K562 (cell line): ENCODE data around the gene NEK1. TPM values are rescaled to one million over a fixed set of nuclear protein-coding genes. Genes with fewer than 3 reads are reported as not detected.
A peak's percentile ranks its signal among the peaks of the same experiment; 100 is the strongest.

Experiments used
- BCOR ChIP-seq: fragments of 450-650 bp; IDR thresholded peaks from 2 replicates; pipeline ENCODE4 v1.6.1; 2016
- CBX3 ChIP-seq, 2 experiments: IDR thresholded peaks; 1 replicate in 1 of 2; 2 replicates in 1 of 2; pipeline ENCODE4 v1.6.1; 2012; ENCODE audit warnings: inconsistent platforms in 2 of 2, low read length in 2 of 2, borderline replicate concordance in 1 of 2, control low read depth in 1 of 2
- CTBP1 ChIP-seq: fragments of 450-650 bp; IDR thresholded peaks from 2 replicates; pipeline ENCODE4 v1.6.1; 2016; ENCODE audit warnings: borderline replicate concordance
- EP300 ChIP-seq: IDR thresholded peaks from 2 replicates; pipeline ENCODE4 v1.6.1; 2012; ENCODE audit warnings: low read length, improper control_type of control experiment
- LARP7 ChIP-seq: fragments of 450-650 bp; IDR thresholded peaks from 2 replicates; pipeline ENCODE4 v1.6.1; 2016
- MLLT1 ChIP-seq, 2 experiments: fragments of 450-650 bp; IDR thresholded peaks; 2 replicates each; pipeline ENCODE4 v1.6.1; 2016
- MTA3 ChIP-seq: fragments of 450-650 bp; formaldehyde crosslinking; IDR thresholded peaks from 2 replicates; pipeline ENCODE4 v1.6.1; 2017; ENCODE audit warnings: mild to moderate bottlenecking, borderline replicate concordance
- NCOA6 ChIP-seq: fragments of 450-650 bp; IDR thresholded peaks from 2 replicates; pipeline ENCODE4 v1.6.1; 2017; ENCODE audit warnings: mild to moderate bottlenecking
- NONO ChIP-seq, 2 experiments: fragments of 200-400 bp in 1 of 2; fragments of 450-650 bp in 1 of 2; formaldehyde crosslinking in 1 of 2; IDR thresholded peaks; 2 replicates each; pipeline ENCODE4 v1.6.1; 2017; ENCODE audit warnings: low read depth in 2 of 2, mild to moderate bottlenecking in 2 of 2, moderate library complexity in 2 of 2, low read length in 1 of 2
- PHF20 ChIP-seq: fragments of 450-650 bp; IDR thresholded peaks from 2 replicates; pipeline ENCODE4 v1.6.1; 2018; ENCODE audit not compliant: partially characterized antibody
- POLR2A ChIP-seq: fragments of 450-650 bp; conservative IDR thresholded peaks from 2 replicates; pipeline ENCODE4 v1.6.1; 2016
- SAFB2 ChIP-seq: fragments of 200-400 bp; formaldehyde crosslinking; IDR thresholded peaks from 2 replicates; pipeline ENCODE4 v1.6.1; 2018; ENCODE audit warnings: borderline replicate concordance, low read length, low read depth, moderate library complexity; ENCODE audit not compliant: severe bottlenecking
- SNIP1 ChIP-seq: fragments of 450-650 bp; IDR thresholded peaks from 2 replicates; pipeline ENCODE4 v1.7.1; 2017; ENCODE audit warnings: low read depth, mild to moderate bottlenecking
- SUPT5H ChIP-seq: fragments of 450-650 bp; IDR thresholded peaks from 2 replicates; pipeline ENCODE4 v1.6.1; 2016
- TBP ChIP-seq: optimal IDR thresholded peaks from 2 replicates; pipeline ENCODE3; 2011; ENCODE audit warnings: low read depth, low read length, improper control_type of control experiment
- TCF7L2 ChIP-seq: fragments of 150-350 bp; IDR thresholded peaks from 2 replicates; pipeline ENCODE4 v1.6.1; 2016; ENCODE audit warnings: low read depth, mild to moderate bottlenecking, low read length, moderate library complexity
- ZBTB34 ChIP-seq: fragments of 250-450 bp; sonication (Bioruptor Pico); IDR thresholded peaks from 2 replicates; pipeline ENCODE4 v1.8.0; 2021; ENCODE audit warnings: mild to moderate bottlenecking, moderate library complexity
- ZBTB5 ChIP-seq: fragments of 450-650 bp; IDR thresholded peaks from 2 replicates; pipeline ENCODE4 v1.6.1; 2017; ENCODE audit warnings: antibody characterized with exemption
- ZNF133 ChIP-seq: fragments of 250-450 bp; sonication (Bioruptor Pico); IDR thresholded peaks from 2 replicates; pipeline ENCODE4 v1.4.0; 2020; ENCODE audit warnings: mild to moderate bottlenecking
- ZNF184 ChIP-seq: sonication (generic); formaldehyde crosslinking; IDR thresholded peaks from 2 replicates; pipeline ENCODE4 v1.5.0; 2020; ENCODE audit warnings: missing genetic modification reagents
- ZNF212 ChIP-seq: fragments of 450-650 bp; formaldehyde crosslinking; IDR thresholded peaks from 2 replicates; pipeline ENCODE4 v1.4.0; 2020; ENCODE audit warnings: mild to moderate bottlenecking
- ZNF584 ChIP-seq: fragments of 200-800 bp; sonication (Bioruptor generic); IDR thresholded peaks from 2 replicates; pipeline ENCODE4 v1.6.1; 2016; ENCODE audit warnings: low read depth, mild to moderate bottlenecking, missing genetic modification characterization, missing compliant biosample characterization
- ZNF785 ChIP-seq: fragments of 250-450 bp; sonication (Bioruptor Pico); IDR thresholded peaks from 2 replicates; pipeline ENCODE4 v1.4.0; 2020; ENCODE audit warnings: mild to moderate bottlenecking
- polyA plus RNA-seq, 8 experiments: library from polyadenylated mRNA; depleted of rRNA in 4 of 8; stranded (reverse) in 5 of 8; unstranded in 3 of 8; fragments of >200 nt; fragmentation: Nextera tagmentation in 2 of 8; fragmentation: Illumina TruSeq in 1 of 8; extraction: Ambion mirVana in 2 of 8; extraction: Trizol in 1 of 8; gene quantifications; 2 replicates each; pipeline versions ENCODE4 v1.2.1 to v1.2.3, GENCODE V29; 2011 to 2014; ENCODE audit warnings: inconsistent platforms in 1 of 8, missing spikeins in 1 of 8
- total RNA-seq, 7 experiments: library from RNA; depleted of rRNA in 6 of 7; stranded (reverse); fragments of >200 nt in 6 of 7; fragmentation: Illumina TruSeq in 2 of 7; extraction: Trizol in 2 of 7; gene quantifications; 2 replicates each; pipeline versions ENCODE4 v1.2.1 to v1.2.3, GENCODE V29; 2011 to 2021; ENCODE audit warnings: low replicate concordance in 1 of 7
- TF ChIP-seq, protein P1 (sequence below): fragments of 450-650 bp; IDR thresholded peaks from 2 replicates; pipeline ENCODE4 v1.6.1; 2016; ENCODE audit warnings: mild to moderate bottlenecking

NEK1 gene
- total and polyA plus RNA-seq, 9 of the 15 experiments (the other 6 are each of a cell fraction or from before 2014, with no cell fraction given): 6.2 to 15.7 (median 10.3) TPM

GRCh38 chr4:169604131-169604900 is 8.1 kb downstream of the NEK1 start (continued):
- TF ChIP-seq MLLT1 (IDR thresholded peaks at IDR 0.05) (peak in 1 of 2 experiments; percentile 68; a peak in 1 of 4 replicates), MTA3 (no peak), LARP7 (no peak), SAFB2 (no peak), TCF7L2 (no peak), NONO (IDR thresholded peaks at IDR 0.05; ENCODE audit: low read depth in 2 of 2, low read length in 1 of 2) (no peak), EP300 (peak; percentile 68), CBX3 (IDR thresholded peaks at IDR 0.05; ENCODE audit: borderline replicate concordance in 1 of 2, low read length in 2 of 2) (0 out of 3 replicates have a peak, but pooled peaks of 1 of the 2 experiments have one; percentile 26), ZNF184 (CRISPR knock-in tag) (no peak), TBP (no peak), CTBP1 (no peak; the same call in 1 of the 2 replicates), SNIP1 (no peak), PHF20 (no peak), ZNF133 (CRISPR knock-in tag) (no peak), NCOA6 (no peak), ZBTB34 (CRISPR knock-in tag) (no peak), SUPT5H (no peak), ZNF584 (CRISPR knock-in tag) (no peak), POLR2A (no peak), ZNF212 (CRISPR knock-in tag) (no peak), ZBTB5 (no peak), BCOR (no peak), ZNF785 (CRISPR knock-in tag) (no peak)
- TF ChIP-seq, protein P1, sequence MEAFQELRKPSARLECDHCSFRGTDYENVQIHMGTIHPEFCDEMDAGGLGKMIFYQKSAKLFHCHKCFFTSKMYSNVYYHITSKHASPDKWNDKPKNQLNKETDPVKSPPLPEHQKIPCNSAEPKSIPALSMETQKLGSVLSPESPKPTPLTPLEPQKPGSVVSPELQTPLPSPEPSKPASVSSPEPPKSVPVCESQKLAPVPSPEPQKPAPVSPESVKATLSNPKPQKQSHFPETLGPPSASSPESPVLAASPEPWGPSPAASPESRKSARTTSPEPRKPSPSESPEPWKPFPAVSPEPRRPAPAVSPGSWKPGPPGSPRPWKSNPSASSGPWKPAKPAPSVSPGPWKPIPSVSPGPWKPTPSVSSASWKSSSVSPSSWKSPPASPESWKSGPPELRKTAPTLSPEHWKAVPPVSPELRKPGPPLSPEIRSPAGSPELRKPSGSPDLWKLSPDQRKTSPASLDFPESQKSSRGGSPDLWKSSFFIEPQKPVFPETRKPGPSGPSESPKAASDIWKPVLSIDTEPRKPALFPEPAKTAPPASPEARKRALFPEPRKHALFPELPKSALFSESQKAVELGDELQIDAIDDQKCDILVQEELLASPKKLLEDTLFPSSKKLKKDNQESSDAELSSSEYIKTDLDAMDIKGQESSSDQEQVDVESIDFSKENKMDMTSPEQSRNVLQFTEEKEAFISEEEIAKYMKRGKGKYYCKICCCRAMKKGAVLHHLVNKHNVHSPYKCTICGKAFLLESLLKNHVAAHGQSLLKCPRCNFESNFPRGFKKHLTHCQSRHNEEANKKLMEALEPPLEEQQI: 0 out of 2 replicates have a peak, but pooled peaks have one; percentile 27
